Keratinocyte (primary cell): ENCODE measurements around the gene METRNL. TPM values are rescaled to one million over a fixed set of nuclear protein-coding genes. Genes with fewer than 3 reads are reported as not detected.

Source experiments
- DNase-seq: peaks from one replicate; pipeline ENCODE4 v3.0.0-alpha.2; 2011; ENCODE audit warnings: low read depth, missing footprints, low spot score
- FAIRE-seq: peaks from 2 replicates; lab custom pipeline; 2011; peaks lifted over from hg19 to GRCh38; lab: Jason Lieb, UNC
- H2AFZ ChIP-seq: 2 replicates; pipeline ENCODE4 v1.6.0; 2012; ENCODE audit warnings: low read length, control low read depth, inconsistent platforms; ENCODE audit not compliant: control insufficient read depth
- H3K27ac ChIP-seq: 2 replicates; pipeline ENCODE4 v1.5.1; 2011; ENCODE audit warnings: low read length; ENCODE audit not compliant: control insufficient read depth, insufficient read depth
- H3K27me3 ChIP-seq: 3 replicates; pipeline ENCODE4 v1.6.0; 2011; ENCODE audit warnings: low read length; ENCODE audit not compliant: control insufficient read depth, insufficient read depth; ENCODE audit errors: extremely low read depth
- H3K36me3 ChIP-seq, 2 experiments: 2 replicates in 1 of 2; 3 replicates in 1 of 2; pipeline ENCODE4 v1.5.1; 2011; ENCODE audit warnings: low read length in 2 of 2, mild to moderate bottlenecking in 1 of 2; ENCODE audit not compliant: control insufficient read depth in 2 of 2, insufficient read depth in 2 of 2; ENCODE audit errors: extremely low read depth in 1 of 2
- H3K4me1 ChIP-seq: 3 replicates; pipeline ENCODE4 v1.5.1; 2011; ENCODE audit warnings: low read length; ENCODE audit not compliant: control insufficient read depth, insufficient read depth; ENCODE audit errors: extremely low read depth
- H3K4me2 ChIP-seq: 3 replicates; pipeline ENCODE4 v1.6.0; 2011; ENCODE audit warnings: low read depth, low read length; ENCODE audit not compliant: control insufficient read depth, insufficient read depth; ENCODE audit errors: extremely low read depth
- H3K4me3 ChIP-seq, 3 experiments: fragments of 200-600 bp in 1 of 3; sonication (generic) in 1 of 3; 2 replicates in 2 of 3; 3 replicates in 1 of 3; pipeline ENCODE4 v1.5.1; 2011 to 2016; ENCODE audit warnings: low read length in 3 of 3, mild to moderate bottlenecking in 3 of 3, control low read depth in 2 of 3, inconsistent platforms in 1 of 3, low read depth in 1 of 3, mixed read lengths in 1 of 3, mixed run types in 1 of 3, moderate library complexity in 1 of 3; ENCODE audit not compliant: control insufficient read depth in 2 of 3, insufficient read depth in 2 of 3; ENCODE audit errors: extremely low read depth in 1 of 3
- H3K79me2 ChIP-seq: 2 replicates; pipeline ENCODE4 v1.6.0; 2012; ENCODE audit warnings: low read length; ENCODE audit not compliant: control insufficient read depth, insufficient read depth
- H3K9ac ChIP-seq: 3 replicates; pipeline ENCODE4 v1.6.0; 2011; ENCODE audit warnings: low read length; ENCODE audit not compliant: control insufficient read depth, insufficient read depth; ENCODE audit errors: extremely low read depth
- H3K9me1 ChIP-seq: 3 replicates; pipeline ENCODE4 v1.6.0; 2011; ENCODE audit warnings: low read length; ENCODE audit not compliant: control insufficient read depth, insufficient read depth; ENCODE audit errors: extremely low read depth
- H3K9me3 ChIP-seq: 2 replicates; pipeline ENCODE4 v1.5.1; 2012; ENCODE audit warnings: low read depth, low read length; ENCODE audit not compliant: control insufficient read depth
- H4K20me1 ChIP-seq: 3 replicates; pipeline ENCODE4 v1.6.0; 2011; ENCODE audit warnings: low read length; ENCODE audit not compliant: control insufficient read depth, insufficient read depth; ENCODE audit errors: extremely low read depth
- CTCF ChIP-seq, 3 experiments: IDR thresholded peaks in 1 of 3; conservative IDR thresholded peaks in 1 of 3; optimal IDR thresholded peaks in 1 of 3; 2 replicates in 2 of 3; 3 replicates in 1 of 3; pipeline versions ENCODE3 to v1.5.1; 2011; ENCODE audit warnings: low read length in 3 of 3, mild to moderate bottlenecking in 3 of 3, moderate library complexity in 2 of 3, control low read depth in 1 of 3, inconsistent platforms in 1 of 3; ENCODE audit not compliant: insufficient read depth in 2 of 3; ENCODE audit errors: extremely low read depth in 1 of 3
- EZH2 ChIP-seq: IDR thresholded peaks from one replicate; pipeline ENCODE4 v1.6.1; 2012; ENCODE audit warnings: inconsistent platforms, mild to moderate bottlenecking, low read length, moderate library complexity
- dilution Hi-C: fragments of 300-500 bp; cut with MboI; formaldehyde crosslinking; loops from one replicate; pipeline ENCODE4 v1.7.0; 2020; ENCODE audit warnings: low sequenced_read_pairs; ENCODE audit not compliant: extremely low pct_ligation_motif_present
- polyA plus RNA-seq, 5 experiments: library from polyadenylated mRNA; depleted of rRNA in 3 of 5; stranded (reverse) in 3 of 5; stranded (forward) in 1 of 5; unstranded in 1 of 5; fragments of >200 nt; gene quantifications; 1 replicate in 1 of 5; 2 replicates in 3 of 5; 3 replicates in 1 of 5; pipeline versions ENCODE4 v1.2.1 to v1.2.3, GENCODE V29; 2011 to 2012; ENCODE audit warnings: missing spikeins in 2 of 5, low read depth in 1 of 5, low replicate concordance in 1 of 5

METRNL gene
- polyA plus RNA-seq, 1 donor (not counting 4 experiments of a cell fraction or from before 2014, with no cell fraction given), result 3.1 TPM

- no peaks in the 10 kb centered on the region for H3K9me3 ChIP-seq
- H2AFZ ChIP-seq, result no peak overlapping the region
- H3K79me2 ChIP-seq, result no peaks in the 10 kb centered on the region
- peaks cover 13% of the 10 kb centered on the region for H3K4me1 ChIP-seq
- no peaks in the 10 kb centered on the region for H4K20me1 ChIP-seq
- TF ChIP-seq CTCF (optimal IDR thresholded peaks at IDR 0.05 in 1 of 3, IDR thresholded peaks at IDR 0.05 in 1 of 3, conservative IDR thresholded peaks at IDR 0.05 in 1 of 3; ENCODE audit: extremely low read depth in 1 of 3, insufficient read depth in 2 of 3, low read length in 3 of 3), result no peak
- no peak for TF ChIP-seq EZH2
- dilution Hi-C loops, result no loop called here
- H3K4me3 ChIP-seq, result no peak overlapping the region
- H3K9me1 ChIP-seq, result no peaks in the 10 kb centered on the region
- DNase-seq, result no peak
- H3K27ac ChIP-seq, result no peak overlapping the region
- peaks cover 28% of the 10 kb centered on the region for H3K27me3 ChIP-seq
- peak overlapping the region; percentile 37 for H3K4me2 ChIP-seq
- H3K36me3 ChIP-seq, result no peaks in the 10 kb centered on the region
- no peak for FAIRE-seq
- no peak overlapping the region for H3K9ac ChIP-seq
These were observed 11.2 kb downstream of the METRNL start for GRCh38 chr17:83090444-83091256.

- no peak for FAIRE-seq
- TF ChIP-seq EZH2 (no peak), CTCF (optimal IDR thresholded peaks at IDR 0.05 in 1 of 3, IDR thresholded peaks at IDR 0.05 in 1 of 3, conservative IDR thresholded peaks at IDR 0.05 in 1 of 3; ENCODE audit: extremely low read depth in 1 of 3, insufficient read depth in 2 of 3, low read length in 3 of 3) (no peak)
- Histone ChIP-seq H3K27me3 (peaks cover 28% of the 10 kb centered on the region), H3K9me1 (no peaks in the 10 kb centered on the region), H3K9me3 (no peaks in the 10 kb centered on the region), H3K4me3 (peak overlapping the region in 1 of 3 experiments; percentile 46), H3K4me1 (peaks cover 13% of the 10 kb centered on the region), H4K20me1 (no peaks in the 10 kb centered on the region), H3K9ac (peak overlapping the region; percentile 13), H2AFZ (no peak overlapping the region), H3K27ac (no peak overlapping the region), H3K79me2 (no peaks in the 10 kb centered on the region), H3K4me2 (peak overlapping the region; percentile 57), H3K36me3 (no peaks in the 10 kb centered on the region)
- dilution Hi-C loops, result no loop called here
- no peak for DNase-seq
These were observed 12.1 kb downstream of the METRNL start for GRCh38 chr17:83091257-83092141.
